Bone marrow (tissue), 2 donors: Measurements from ENCODE around the gene NGF.
"Not testable (repeated sequence)": the region's sequence is repeated elsewhere in the genome, so short reads cannot be mapped to it uniquely, and the experiment has no call there.

Source experiments
- DNase-seq, 2 donors: peaks; one replicate each; lab custom pipeline; 2025; lab: John Stamatoyannopoulos, UW

NGF gene

GRCh38 chr1:115337633-115338456 is at the start of gene NGF:
TSS of gene NGF (minus strand) at chr1:115338249. CDS start at chr1:115286795, 51,454 bp downstream.
- DNase-seq = no peak

- DNase-seq = not testable (repeated sequence)
Observed at GRCh38 chr1:115383455-115383854, 45.4 kb upstream of the NGF start.

DNA sequence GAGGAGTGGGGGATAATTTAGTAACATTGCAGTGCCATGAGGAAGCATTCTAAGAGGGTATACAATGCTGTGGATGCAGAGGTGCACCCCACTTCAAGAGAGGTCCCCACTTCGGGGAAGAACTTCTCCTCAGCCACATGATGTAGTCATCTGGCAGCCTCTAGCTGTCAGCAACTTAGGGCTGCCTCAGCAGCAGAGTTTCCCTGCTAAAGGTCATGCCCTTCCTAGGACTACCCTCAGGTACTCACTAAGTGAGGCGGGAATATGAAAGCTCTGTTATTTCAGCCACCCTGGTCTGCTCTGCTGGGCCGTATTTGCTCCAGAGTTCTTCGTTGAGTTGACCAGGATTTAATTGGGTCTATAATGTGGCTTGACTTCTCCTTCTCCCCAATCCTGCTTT is 41.9 kb upstream of the NGF start:
- DNase-seq = no peak

GRCh38 chr1:115377411-115377810 is 39.4 kb upstream of the NGF start:
- DNase-seq = no peak

GRCh38 chr1:115374598-115374997 is 36.5 kb upstream of the NGF start:
- DNase-seq = no peak

DNA sequence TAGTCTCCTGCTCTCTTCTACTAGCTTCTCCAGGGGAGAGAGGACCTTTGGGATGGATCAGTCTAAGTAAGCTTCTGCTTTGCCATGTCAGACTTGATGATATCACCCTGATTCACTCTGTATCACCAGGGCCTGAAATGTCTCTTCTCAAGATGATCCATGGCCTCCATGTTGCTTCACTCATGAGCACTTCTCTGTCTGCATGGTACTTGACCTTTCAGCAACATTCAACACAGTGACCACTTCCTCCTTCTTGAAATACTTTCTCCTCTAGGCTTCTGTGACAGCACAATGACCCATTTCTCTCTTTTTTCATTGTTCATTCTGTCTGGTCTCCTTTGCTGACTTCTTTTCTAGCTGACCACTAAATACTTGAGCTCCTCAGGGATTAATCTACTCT is 35.3 kb upstream of the NGF start:
- no peak for DNase-seq

GRCh38 chr1:115365738-115366137 is 27.7 kb upstream of the NGF start:
- DNase-seq = no peak

GRCh38 chr1:115364780-115365155 is 26.7 kb upstream of the NGF start:
- no peak for DNase-seq

DNA sequence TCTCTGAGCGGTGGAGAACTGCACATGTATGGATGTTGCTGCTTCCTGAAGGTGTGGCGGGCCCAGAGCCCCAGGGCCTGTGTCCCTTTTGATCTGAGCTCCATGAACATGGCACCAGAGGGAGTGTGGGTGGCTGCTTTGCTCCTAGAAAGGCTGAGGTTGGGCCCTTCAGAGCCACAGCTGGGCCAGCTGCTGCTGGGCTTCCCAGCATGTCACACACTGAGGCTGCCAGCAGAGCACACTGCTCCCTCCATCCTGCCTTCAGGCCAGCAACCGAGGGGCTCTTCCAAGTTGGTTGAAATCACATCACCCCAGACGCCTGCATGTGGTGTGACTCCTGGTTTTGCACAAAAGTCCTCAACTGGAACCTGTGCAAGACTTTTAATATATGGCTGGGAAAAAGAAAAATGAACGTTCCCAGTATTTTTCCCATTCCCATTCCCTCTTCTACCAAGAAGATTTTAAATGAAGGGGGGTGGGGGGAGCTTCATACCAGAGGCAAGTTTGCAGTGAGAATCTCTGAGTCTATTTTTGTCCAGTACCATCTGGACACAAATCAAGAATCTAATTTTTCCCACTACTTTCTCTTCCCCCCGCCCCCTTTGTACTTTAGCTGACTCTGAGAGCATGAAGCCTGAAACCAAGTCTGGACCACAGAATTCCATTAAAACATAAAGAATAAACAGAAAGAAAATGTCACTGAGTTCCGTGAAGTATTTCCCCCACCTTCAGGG is 26.2 kb upstream of the NGF start:
- no peak for DNase-seq

DNA sequence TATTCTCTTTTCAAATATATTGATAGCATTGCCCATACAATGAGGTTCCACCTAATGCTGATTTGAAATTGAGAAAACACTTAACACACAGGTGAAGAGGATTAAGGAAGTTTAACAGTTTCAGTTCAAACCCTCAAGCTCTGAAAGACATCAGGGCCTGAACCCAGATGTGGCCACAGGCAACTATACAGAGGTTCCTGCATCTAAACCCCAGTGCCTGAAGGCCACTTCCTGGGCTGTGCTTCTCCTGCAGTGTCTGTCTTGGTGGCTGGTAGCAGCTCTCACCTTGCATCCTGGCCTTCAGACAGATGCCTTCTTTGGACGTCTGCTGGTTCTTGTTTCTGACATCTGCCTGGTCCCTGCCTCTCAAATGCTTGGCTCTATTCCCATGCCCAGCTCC is 25.1 kb upstream of the NGF start:
- DNase-seq = no peak

DNA sequence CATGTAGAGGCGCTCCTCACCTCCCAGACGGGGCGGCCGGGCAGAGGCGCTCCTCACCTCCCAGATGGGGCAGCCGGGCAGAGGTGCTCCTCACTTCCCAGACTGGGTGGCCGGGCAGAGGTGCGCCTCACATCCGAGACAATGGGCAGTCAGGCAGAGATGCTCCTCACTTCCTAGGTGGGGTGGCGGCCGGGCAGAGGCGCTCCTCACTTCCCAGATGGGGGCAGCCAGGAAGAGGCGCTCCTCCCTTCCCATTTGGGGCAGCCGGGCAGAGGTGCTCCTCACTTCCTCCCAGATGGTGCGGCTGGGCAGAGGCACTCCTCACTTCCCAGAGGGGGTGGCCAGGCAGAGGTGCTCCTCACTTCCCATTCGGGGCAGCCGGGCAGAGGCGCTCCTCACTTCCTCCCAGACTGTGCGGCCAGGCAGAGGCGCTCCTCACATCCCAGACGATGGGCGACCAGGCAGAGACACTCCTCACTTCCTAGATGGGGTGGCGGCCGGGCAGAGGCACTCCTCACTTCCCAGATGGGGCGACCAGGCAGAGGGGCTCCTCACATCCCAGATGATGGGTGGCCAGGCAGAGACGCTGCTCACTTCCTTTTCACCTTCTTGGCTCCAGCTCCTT is 22.6 kb upstream of the NGF start:
- DNase-seq = not testable (repeated sequence)

- not testable (repeated sequence) for DNase-seq
Observed at GRCh38 chr1:115359787-115360452, 21.9 kb upstream of the NGF start.

GRCh38 chr1:115356356-115356755 is 18.3 kb upstream of the NGF start:
- no peak for DNase-seq

DNA sequence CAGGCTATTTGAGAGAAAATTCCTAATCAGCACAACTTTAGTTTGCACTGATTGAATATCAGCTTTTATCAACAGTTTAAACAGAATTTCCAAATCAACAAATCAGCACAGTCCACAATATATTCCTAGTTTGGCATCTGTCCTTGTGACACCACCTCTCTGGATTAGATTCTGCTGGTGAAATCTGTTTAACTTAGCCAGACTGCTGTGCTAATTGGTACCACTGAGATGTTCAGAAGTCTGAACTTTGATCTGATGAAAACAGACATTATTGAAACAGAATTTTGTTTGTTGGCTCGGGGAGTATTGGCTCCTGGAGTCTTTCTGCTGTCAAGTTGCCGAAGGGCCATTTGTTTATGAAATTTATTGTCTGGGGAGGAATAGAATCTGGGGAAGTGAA is 17.0 kb upstream of the NGF start:
- DNase-seq = no peak

- DNase-seq = no peak
Observed at GRCh38 chr1:115351143-115351542, 13.1 kb upstream of the NGF start.

- DNase-seq = no peak
Observed at GRCh38 chr1:115348636-115349035, 10.6 kb upstream of the NGF start.

- no peak for DNase-seq
Observed at GRCh38 chr1:115347282-115347681, 9.2 kb upstream of the NGF start.

DNA sequence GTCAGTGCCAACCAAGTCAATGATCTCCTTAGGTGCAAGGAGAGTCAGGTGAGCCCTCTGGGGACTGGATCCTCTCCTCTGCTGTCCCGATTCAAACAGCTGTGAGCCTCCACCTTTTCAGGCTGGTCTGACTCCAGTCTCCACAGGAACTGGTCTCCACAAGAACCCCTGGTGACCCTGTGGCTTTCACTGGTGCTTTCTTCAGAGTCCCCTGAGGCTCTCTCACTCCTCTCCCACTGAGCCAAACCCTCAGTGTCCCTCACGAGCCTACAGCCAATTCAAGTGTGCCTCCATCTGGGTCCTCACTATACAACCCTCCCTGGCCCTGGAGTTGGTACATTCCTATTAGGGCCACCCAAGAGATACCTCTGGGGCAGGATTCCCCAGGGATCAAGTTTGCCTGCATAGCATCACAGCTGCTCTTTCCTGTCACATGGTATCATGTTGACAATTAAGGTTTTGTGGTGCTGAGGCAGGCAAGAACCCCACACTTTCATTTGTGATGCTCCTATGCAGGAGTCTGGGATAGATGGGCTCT is 5.2 kb upstream of the NGF start:
- DNase-seq = no peak

DNA sequence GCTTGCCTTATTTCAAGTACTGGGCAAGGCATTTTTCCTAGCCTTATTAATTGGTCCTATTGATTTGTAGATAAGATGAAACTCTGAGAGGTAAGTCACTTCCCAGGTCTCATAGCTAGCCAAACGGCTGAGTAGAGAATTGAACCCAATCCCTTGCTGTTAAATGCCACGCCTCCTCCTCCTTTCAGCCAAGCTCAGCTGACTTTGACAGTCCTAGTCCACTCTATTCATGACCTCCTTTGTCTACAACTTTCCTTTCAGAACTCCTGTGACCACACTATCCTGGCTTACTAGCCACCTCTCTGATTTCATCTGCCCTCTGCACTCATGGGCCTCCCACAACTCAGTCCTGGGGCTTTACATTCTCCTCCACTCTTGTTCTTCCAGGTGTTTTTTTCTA is 3.9 kb upstream of the NGF start:
- DNase-seq = no peak

GRCh38 chr1:115340879-115341278 is 2.8 kb upstream of the NGF start:
- no peak for DNase-seq

GRCh38 chr1:115338457-115338820 is 390 bp upstream of the NGF start:
- no peak for DNase-seq

GRCh38 chr1:115337276-115337632 is 795 bp downstream of the NGF start:
- DNase-seq = no peak
